Fibroblast of skin of right quadriceps (primary cell): Measurements from ENCODE around the gene COLEC12.

ENCODE experiments used
- DNase-seq: peaks from one replicate; pipeline ENCODE4 v3.0.0-alpha.2; 2013

The COLEC12 gene

GRCh38 chr18:505483-506122 lies 5.1 kb upstream of the COLEC12 start:
- DNase-seq = peak; percentile 42

GRCh38 chr18:501406-501714 lies 859 bp upstream of the COLEC12 start:
- no peak for DNase-seq

- peak; percentile 61 for DNase-seq
Observed at GRCh38 chr18:499776-500631, 497 bp downstream of the COLEC12 start.

- peak; percentile 88 for DNase-seq
Observed at GRCh38 chr18:498931-499775, 1.3 kb downstream of the COLEC12 start.

- no peak for DNase-seq
Observed at GRCh38 chr18:497688-498087, 2.8 kb downstream of the COLEC12 start.

- no peak for DNase-seq
Observed at GRCh38 chr18:495452-495851, 5.0 kb downstream of the COLEC12 start.

GRCh38 chr18:495017-495416 lies 5.5 kb downstream of the COLEC12 start:
- peak; percentile 66 for DNase-seq

- DNase-seq = peak; percentile 82
Observed at GRCh38 chr18:493986-494983, 6.2 kb downstream of the COLEC12 start.

GRCh38 chr18:492451-492850 lies 8.1 kb downstream of the COLEC12 start:
- DNase-seq = no peak

- DNase-seq = no peak
Observed at GRCh38 chr18:490624-491023, 9.9 kb downstream of the COLEC12 start.

GRCh38 chr18:490024-490366 lies 10.5 kb downstream of the COLEC12 start:
- DNase-seq = no peak

GRCh38 chr18:489244-490023 lies 11.1 kb downstream of the COLEC12 start:
- DNase-seq = peak; percentile 92

- peak; percentile 63 for DNase-seq
Observed at GRCh38 chr18:486929-487740, 13.4 kb downstream of the COLEC12 start.

GRCh38 chr18:484749-485464 lies 15.6 kb downstream of the COLEC12 start:
- no peak for DNase-seq

GRCh38 chr18:478681-479080 lies 21.8 kb downstream of the COLEC12 start:
- peak; percentile 65 for DNase-seq

GRCh38 chr18:477565-477964 lies 22.9 kb downstream of the COLEC12 start:
- no peak for DNase-seq

- no peak for DNase-seq
Observed at GRCh38 chr18:476251-476664, 24.2 kb downstream of the COLEC12 start.

- DNase-seq = peak; percentile 99
Observed at GRCh38 chr18:475202-476031, 25.1 kb downstream of the COLEC12 start.

- DNase-seq = no peak
Observed at GRCh38 chr18:474416-474815, 26.1 kb downstream of the COLEC12 start.
